GM23338 (cell line): Measurements from ENCODE around the gene RFNG. TPM values are rescaled to one million over a fixed set of nuclear protein-coding genes. Genes with fewer than 3 reads are reported as not detected.

ENCODE experiments used
- ATAC-seq: fragments of 200-7000 bp; cut with Tn5 transposase; 3 replicates; pipeline ENCODE4 v1.9.1; 2020
- DNase-seq: peaks from one replicate; pipeline ENCODE4 v3.0.0-alpha.2; 2015; ENCODE audit warnings: low spot score
- H2AFZ ChIP-seq: fragments of 200-600 bp; sonication (generic); 2 replicates; pipeline ENCODE4 v1.8.0; 2016; ENCODE audit warnings: antibody characterized with exemption, mild to moderate bottlenecking, moderate library complexity
- H3F3A ChIP-seq: fragments of 200-600 bp; sonication (generic); replicated peaks from 2 replicates; pipeline ENCODE4 v1.8.0; 2017; ENCODE audit warnings: antibody characterized with exemption, mixed run types, low read depth
- H3K27ac ChIP-seq: fragments of 200-600 bp; sonication (generic); 2 replicates; pipeline ENCODE4 v1.6.1; 2016; ENCODE audit warnings: low read depth
- H3K27me3 ChIP-seq: fragments of 200-600 bp; sonication (generic); 2 replicates; pipeline ENCODE4 v1.8.0; 2016; ENCODE audit warnings: mild to moderate bottlenecking, mixed run types, moderate library complexity; ENCODE audit not compliant: insufficient read depth
- H3K36me3 ChIP-seq: fragments of 200-600 bp; sonication (generic); 2 replicates; pipeline ENCODE4 v1.8.0; 2016; ENCODE audit warnings: mild to moderate bottlenecking; ENCODE audit not compliant: insufficient read depth
- H3K4me1 ChIP-seq: fragments of 200-600 bp; sonication (generic); 2 replicates; pipeline ENCODE4 v1.8.0; 2016; ENCODE audit warnings: mild to moderate bottlenecking, moderate library complexity; ENCODE audit not compliant: insufficient read depth
- H3K4me2 ChIP-seq: fragments of 200-600 bp; sonication (generic); 2 replicates; pipeline ENCODE4 v1.7.1; 2017; ENCODE audit warnings: mixed run types
- H3K4me3 ChIP-seq: fragments of 200-600 bp; sonication (generic); 2 replicates; pipeline ENCODE4 v1.6.1; 2016; ENCODE audit warnings: mixed run types
- H3K79me2 ChIP-seq: fragments of 200-600 bp; sonication (generic); replicated peaks from 2 replicates; pipeline ENCODE4 v1.8.0; 2017; ENCODE audit warnings: mild to moderate bottlenecking; ENCODE audit not compliant: insufficient read depth
- H3K9me2 ChIP-seq: fragments of 200-600 bp; sonication (generic); 2 replicates; pipeline ENCODE4 v1.8.0; 2017; ENCODE audit not compliant: insufficient read depth
- H4K20me1 ChIP-seq: fragments of 200-600 bp; sonication (generic); replicated peaks from 2 replicates; pipeline ENCODE4 v1.8.0; 2017; ENCODE audit warnings: mild to moderate bottlenecking; ENCODE audit not compliant: insufficient read depth
- H3K27ac Mint-ChIP-seq: 2 replicates; pipeline ENCODE4 v1.8.0; 2020; ENCODE audit warnings: inconsistent platforms, mild to moderate bottlenecking, moderate library complexity, mixed read lengths
- H3K27me3 Mint-ChIP-seq: 3 replicates; pipeline ENCODE4 v1.8.0; 2022; ENCODE audit warnings: low read depth, mild to moderate bottlenecking, moderate library complexity, mixed read lengths, inconsistent platforms; ENCODE audit not compliant: insufficient read depth, poor library complexity
- H3K36me3 Mint-ChIP-seq: 3 replicates; pipeline ENCODE4 v1.8.0; 2021; ENCODE audit warnings: low read depth, mild to moderate bottlenecking, inconsistent platforms, moderate library complexity, mixed read lengths
- H3K4me1 Mint-ChIP-seq: 3 replicates; pipeline ENCODE4 v1.8.0; 2020; ENCODE audit warnings: mild to moderate bottlenecking, inconsistent platforms, mixed read lengths
- H3K4me3 Mint-ChIP-seq: 3 replicates; pipeline ENCODE4 v1.8.0; 2021; ENCODE audit warnings: moderate library complexity, mild to moderate bottlenecking, inconsistent platforms, mixed read lengths
- H3K9me3 Mint-ChIP-seq: 3 replicates; pipeline ENCODE4 v1.8.0; 2020; ENCODE audit warnings: moderate library complexity, mild to moderate bottlenecking, inconsistent platforms, mixed read lengths
- CREB1 ChIP-seq: fragments of 250-450 bp; sonication (Bioruptor Pico); IDR thresholded peaks from 2 replicates; pipeline ENCODE4 v1.5.0; 2020; ENCODE audit warnings: low read depth, mild to moderate bottlenecking, moderate library complexity
- CTCF ChIP-seq, 2 experiments: fragments of 200-600 bp in 1 of 2; sonication (generic) in 1 of 2; conservative IDR thresholded peaks; 2 replicates each; pipeline versions ENCODE4 v1.5.1 to v1.6.1; 2016 to 2017; ENCODE audit warnings: antibody characterized with exemption in 2 of 2, low read depth in 2 of 2, mild to moderate bottlenecking in 2 of 2, moderate library complexity in 1 of 2
- JUNB ChIP-seq: IDR thresholded peaks from one replicate; pipeline ENCODE4 v1.6.1; 2016; ENCODE audit warnings: antibody characterized with exemption; ENCODE audit not compliant: unreplicated experiment
- NANOG ChIP-seq: IDR thresholded peaks from 2 replicates; pipeline ENCODE4 v1.6.1; 2016; ENCODE audit warnings: antibody characterized with exemption, borderline replicate concordance
- POLR2AphosphoS5 ChIP-seq: IDR thresholded peaks from 2 replicates; pipeline ENCODE4 v1.6.1; 2016; ENCODE audit warnings: antibody characterized with exemption, low read depth
- ZNF114 ChIP-seq: fragments of 250-450 bp; sonication (Bioruptor Pico); IDR thresholded peaks from 2 replicates; pipeline ENCODE4 v1.5.0; 2020; ENCODE audit warnings: mild to moderate bottlenecking, moderate library complexity
- polyA plus RNA-seq: library from polyadenylated mRNA; unstranded; fragments of >200 nt; fragmentation: Nextera tagmentation; extraction: Ambion mirVana; gene quantifications from 2 replicates; pipeline ENCODE4 v1.2.1, GENCODE V29; 2016
- total RNA-seq: library from RNA; depleted of rRNA; stranded (reverse); fragments of >200 nt; shearing (Covaris generic); gene quantifications from 2 replicates; pipeline ENCODE4 v1.2.3, GENCODE V29; 2014

Gene RFNG
- total and polyA plus RNA-seq, 2 experiments from 2014 or later = 18.0 to 44.7 TPM

DNA sequence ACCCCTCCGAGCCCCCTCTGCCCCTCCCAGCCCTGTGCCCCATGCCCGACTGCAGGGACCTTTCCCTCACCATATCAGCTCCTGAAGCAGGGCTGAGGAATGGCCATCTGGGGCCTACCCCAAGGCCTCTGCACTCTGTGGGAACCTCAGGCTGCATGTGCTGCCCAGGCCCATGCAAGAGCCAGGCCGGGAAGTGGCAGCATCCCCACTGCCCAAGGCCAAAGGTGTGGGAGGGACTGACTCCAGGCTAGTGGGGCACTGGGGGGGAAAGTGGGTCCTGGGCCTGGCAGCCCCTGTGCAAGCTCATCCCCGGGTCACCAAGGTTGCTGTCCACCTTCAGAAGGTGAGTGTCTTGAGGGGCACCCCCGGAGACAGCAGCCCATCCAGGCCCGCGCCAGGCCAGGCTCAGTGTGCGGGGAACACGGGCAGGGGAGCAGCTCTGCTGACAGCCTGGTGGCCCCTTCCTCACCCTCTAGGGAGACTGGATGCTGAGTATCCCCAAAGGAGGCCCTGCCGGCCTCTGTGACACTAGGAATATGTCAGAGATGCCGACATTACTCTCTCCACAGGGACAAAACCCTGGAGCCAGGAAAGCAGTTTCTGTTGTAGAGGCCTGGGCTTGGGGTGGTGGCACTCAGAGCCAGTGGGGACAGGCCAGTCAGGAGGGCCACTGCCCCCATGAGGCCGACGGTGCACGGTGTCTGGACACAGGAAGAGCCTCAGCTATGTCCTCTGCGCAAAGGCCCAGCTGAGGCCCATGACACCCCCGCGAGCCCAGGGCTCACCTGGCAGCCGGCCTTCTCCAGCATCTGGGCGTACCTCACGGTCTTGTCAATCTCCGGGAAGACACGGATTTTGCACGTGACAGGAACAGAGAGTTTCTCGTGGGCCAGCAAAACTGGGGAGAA is 10.7 kb upstream of the RFNG start:
- H3K9me2 ChIP-seq = no peaks in the 10 kb centered on the region
- H3K27me3 ChIP-seq = no peaks in the 10 kb centered on the region
- Mint-ChIP-seq H3K36me3 (peaks cover 8% of the 10 kb centered on the region), H3K4me1 (peaks cover 4% of the 10 kb centered on the region; the same call in 2 of the 3 replicates), H3K27ac (no peak overlapping the region), H3K27me3 (peaks cover 10% of the 10 kb centered on the region), H3K4me3 (no peak overlapping the region), H3K9me3 (no peaks in the 10 kb centered on the region)
- peak in 1 of 2 experiments; percentile 16; a peak in 1 of 4 replicates for TF ChIP-seq CTCF (conservative IDR thresholded peaks at IDR 0.05; ENCODE audit: low read depth in 2 of 2)
- TF ChIP-seq JUNB = no peak
- TF ChIP-seq POLR2AphosphoS5 = no peak
- no peaks in the 10 kb centered on the region for H3K4me1 ChIP-seq
- ATAC-seq (no peak), DNase-seq (peak; percentile 20)
- no peaks in the 10 kb centered on the region for H3K79me2 ChIP-seq
- no peaks in the 10 kb centered on the region for H4K20me1 ChIP-seq
- H3K27ac ChIP-seq = no peak overlapping the region
- H3F3A ChIP-seq = peaks cover 7% of the 10 kb centered on the region; the same call in 1 of the 2 replicates
- H3K36me3 ChIP-seq = no peaks in the 10 kb centered on the region
- no peak overlapping the region for H2AFZ ChIP-seq
- H3K4me2 ChIP-seq = no peak overlapping the region
- no peak overlapping the region for H3K4me3 ChIP-seq

DNA sequence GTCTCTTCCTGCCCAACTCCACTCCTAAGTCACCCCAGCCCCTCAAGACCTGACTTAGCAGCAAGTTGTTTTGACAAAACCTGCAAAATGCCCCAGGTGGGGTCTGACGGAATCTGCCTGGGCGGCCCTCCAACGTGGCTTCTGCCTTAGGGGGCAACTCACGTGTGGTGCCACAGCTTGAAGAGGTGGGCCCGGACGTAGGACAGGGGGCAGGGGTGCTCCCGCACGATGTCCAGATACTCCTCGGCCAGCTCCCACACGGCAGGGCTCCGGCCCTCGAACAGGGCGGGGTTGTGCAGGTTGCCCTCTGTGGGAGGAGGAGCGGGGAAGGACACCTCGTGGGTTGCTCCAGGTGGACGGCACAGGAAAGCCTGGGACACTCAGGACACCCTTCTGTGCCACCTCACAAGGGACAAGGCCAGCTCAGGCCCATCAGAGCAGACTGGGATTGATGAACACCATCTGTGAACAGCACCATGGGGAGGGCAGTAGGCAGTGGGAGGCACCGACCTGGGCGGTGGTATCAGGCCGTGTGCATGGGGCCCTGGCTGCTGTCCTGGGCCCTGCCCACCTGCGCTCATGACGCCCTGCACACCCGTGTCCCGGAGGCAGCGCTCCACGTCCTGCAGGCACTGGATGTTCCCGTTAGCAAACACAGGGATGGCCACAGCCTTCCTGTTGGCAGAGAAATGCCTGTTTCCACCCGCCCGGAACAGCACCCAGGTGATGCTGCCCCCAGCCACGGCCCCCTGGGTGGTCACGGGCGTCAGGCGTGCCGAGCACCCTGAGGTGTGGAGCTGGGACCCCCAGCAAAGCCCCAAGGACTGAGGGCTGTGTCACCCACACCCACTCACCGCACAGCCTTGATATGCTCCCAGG is 9.7 kb upstream of the RFNG start:
- Histone ChIP-seq H3K36me3 (0 out of 2 replicates have a peak, but pooled peaks cover under 1% of the 10 kb centered on the region), H2AFZ (no peak overlapping the region), H3K4me2 (no peak overlapping the region), H3K79me2 (no peaks in the 10 kb centered on the region), H3F3A (peaks cover 5% of the 10 kb centered on the region; the same call in 1 of the 2 replicates), H3K4me1 (no peaks in the 10 kb centered on the region), H3K9me2 (no peaks in the 10 kb centered on the region), H3K27ac (0 out of 2 replicates have a peak overlapping the region, but pooled peaks have one; percentile 14), H3K4me3 (no peak overlapping the region), H3K27me3 (no peaks in the 10 kb centered on the region), H4K20me1 (no peaks in the 10 kb centered on the region)
- DNase-seq (peak; percentile 0), ATAC-seq (no peak)
- H3K27ac Mint-ChIP-seq = no peak overlapping the region
- H3K9me3 Mint-ChIP-seq = no peaks in the 10 kb centered on the region
- H3K4me1 Mint-ChIP-seq = peaks cover 2% of the 10 kb centered on the region; the same call in 2 of the 3 replicates
- H3K27me3 Mint-ChIP-seq = peaks cover 10% of the 10 kb centered on the region
- no peak overlapping the region for H3K4me3 Mint-ChIP-seq
- TF ChIP-seq NANOG = no peak
- TF ChIP-seq ZNF114 (CRISPR knock-in tag) = no peak
- no peak for TF ChIP-seq CREB1 (CRISPR knock-in tag)
- no peak for TF ChIP-seq POLR2AphosphoS5
- H3K36me3 Mint-ChIP-seq = peaks cover 11% of the 10 kb centered on the region
